GOT3 (cell line): ENCODE data around the gene SNCAIP.

Experiments used
- DNase-seq: peaks from one replicate; lab custom pipeline; 2025; ENCODE audit warnings: mixed read lengths; lab: John Stamatoyannopoulos, UW

Gene SNCAIP

GRCh38 chr5:122429545-122430318 is 117.7 kb downstream of the SNCAIP start:
- DNase-seq = no peak

GRCh38 chr5:122430319-122430586 is 118.2 kb downstream of the SNCAIP start:
- no peak for DNase-seq

- no peak for DNase-seq
Measured at GRCh38 chr5:122431298-122431697, 119.3 kb downstream of the SNCAIP start.

GRCh38 chr5:122434205-122434970 is 122.4 kb downstream of the SNCAIP start:
- DNase-seq = no peak

- no peak for DNase-seq
Measured at GRCh38 chr5:122435234-122435633, 123.2 kb downstream of the SNCAIP start.

GRCh38 chr5:122435761-122436160 is 123.7 kb downstream of the SNCAIP start:
- no peak for DNase-seq

GRCh38 chr5:122436615-122437014 is 124.6 kb downstream of the SNCAIP start:
- no peak for DNase-seq

- DNase-seq = no peak
Measured at GRCh38 chr5:122439645-122440044, 127.6 kb downstream of the SNCAIP start.

GRCh38 chr5:122442938-122443337 is 130.9 kb downstream of the SNCAIP start:
- DNase-seq = no peak

GRCh38 chr5:122444411-122444810 is 132.4 kb downstream of the SNCAIP start:
- no peak for DNase-seq

GRCh38 chr5:122445070-122445469 is 133.0 kb downstream of the SNCAIP start:
- no peak for DNase-seq

GRCh38 chr5:122447072-122447471 is 135.0 kb downstream of the SNCAIP start:
- no peak for DNase-seq

GRCh38 chr5:122447879-122448278 is 135.8 kb downstream of the SNCAIP start:
- no peak for DNase-seq

GRCh38 chr5:122454541-122454940 is 142.5 kb downstream of the SNCAIP start:
- DNase-seq = no peak

- DNase-seq = no peak
Measured at GRCh38 chr5:122455939-122456338, 143.9 kb downstream of the SNCAIP start.

GRCh38 chr5:122457178-122457826 is 145.3 kb downstream of the SNCAIP start:
- no peak for DNase-seq

GRCh38 chr5:122458278-122458872 is 146.3 kb downstream of the SNCAIP start:
- no peak for DNase-seq

GRCh38 chr5:122462486-122462885 is 150.4 kb downstream of the SNCAIP start:
- no peak for DNase-seq

GRCh38 chr5:122463221-122463620 is 151.2 kb downstream of the SNCAIP start:
- DNase-seq = no peak

- DNase-seq = no peak
Measured at GRCh38 chr5:122464191-122464590, 152.2 kb downstream of the SNCAIP start.

GRCh38 chr5:122465031-122465577 is 153.1 kb downstream of the SNCAIP start:
- DNase-seq = no peak

- no peak for DNase-seq
Measured at GRCh38 chr5:122465994-122466393, 154.0 kb downstream of the SNCAIP start.
